Thyroid gland (tissue), 4 donors: Measurements from ENCODE around the gene GNG7.

Experiments
- CTCF ChIP-seq, 6 experiments: fragments of 200-600 bp in 3 of 6; fragments of 450-650 bp in 3 of 6; sonication (generic) in 3 of 6; IDR thresholded peaks; one replicate each; pipeline ENCODE4 v1.5.1; 2016 to 2019; ENCODE audit warnings: antibody characterized with exemption in 6 of 6, mild to moderate bottlenecking in 2 of 6, inconsistent platforms in 1 of 6, moderate library complexity in 1 of 6
- POLR2A ChIP-seq, 2 donors: fragments of 450-650 bp; IDR thresholded peaks; one replicate each; pipeline ENCODE4 v1.6.1; 2017; ENCODE audit warnings: antibody characterized with exemption in 2 of 2, mild to moderate bottlenecking in 2 of 2, moderate library complexity in 1 of 2

DNA sequence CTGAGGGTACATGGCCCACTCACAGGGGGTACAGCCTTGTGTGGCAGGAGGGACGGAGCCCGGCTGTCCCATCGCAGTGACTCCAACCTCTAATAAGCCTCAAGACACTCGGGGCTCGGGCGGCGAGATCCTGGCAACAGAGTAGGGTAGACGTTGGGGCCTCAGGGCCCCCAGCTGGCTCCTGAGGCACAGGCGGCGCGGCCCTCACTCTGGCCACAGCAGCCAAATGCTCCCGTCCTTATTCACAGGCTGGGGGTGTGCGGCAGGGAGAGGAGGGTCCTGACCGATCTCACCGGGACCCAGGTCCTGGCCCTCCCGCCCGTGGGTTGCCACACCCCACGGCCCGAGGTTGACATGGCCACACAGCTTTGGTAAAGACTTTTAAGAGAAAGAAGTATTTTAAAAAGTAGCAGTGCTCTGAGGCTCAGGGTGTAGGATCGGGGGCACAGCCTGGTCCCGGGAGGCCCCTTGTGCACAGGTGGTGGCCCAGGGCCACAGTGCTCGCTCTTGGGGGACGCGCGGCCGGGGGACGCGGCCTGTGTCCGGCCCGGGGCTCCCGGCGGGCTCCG, 29.7 kb upstream of the GNG7 start:
- TF ChIP-seq POLR2A (IDR thresholded peaks at IDR 0.05), result no peak
- TF ChIP-seq CTCF (IDR thresholded peaks at IDR 0.05), result no peak
